Measurements from ENCODE around the gene LSM2.

DNA sequence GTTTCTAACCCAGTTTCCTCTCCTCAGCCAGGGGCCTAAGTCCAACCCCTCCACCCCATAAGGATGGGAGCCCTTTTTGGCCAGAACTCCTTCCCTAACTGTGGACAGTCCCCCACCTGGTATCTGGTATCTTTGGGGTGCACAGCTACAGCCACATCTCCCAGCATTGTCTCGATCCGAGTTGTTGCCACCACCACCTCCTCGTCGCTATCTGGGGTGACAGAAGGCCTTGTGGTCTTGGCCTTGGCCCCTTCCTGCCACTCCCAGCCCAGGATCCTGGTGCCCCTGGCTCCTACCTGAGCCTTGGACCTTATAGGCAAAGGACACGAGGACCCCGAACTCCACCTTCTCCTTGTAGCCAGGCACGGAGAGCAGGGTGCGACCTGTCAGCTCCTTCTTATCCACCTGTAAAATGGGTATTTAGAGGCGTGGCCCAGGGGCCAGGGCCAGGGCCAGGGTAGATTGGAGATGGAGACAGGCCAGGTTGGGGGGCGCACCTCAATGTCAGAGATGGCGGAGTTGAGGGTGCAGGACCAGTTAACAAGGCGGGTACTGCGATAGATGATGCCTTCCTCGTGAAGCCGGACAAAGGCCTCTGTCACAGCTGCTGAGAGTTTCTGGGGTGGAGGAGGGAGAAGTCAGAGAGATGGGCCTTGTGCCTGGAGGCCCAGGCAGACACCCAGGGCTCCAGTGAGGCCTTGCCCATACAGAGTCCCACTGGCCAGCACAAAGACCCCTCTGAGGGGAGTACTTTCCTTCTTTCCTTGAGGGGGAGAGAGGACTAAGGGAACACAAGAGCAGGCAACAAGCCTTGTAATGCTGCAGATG lies 22.5 kb downstream of the LSM2 start:
- TF ChIP-seq, protein P1, sequence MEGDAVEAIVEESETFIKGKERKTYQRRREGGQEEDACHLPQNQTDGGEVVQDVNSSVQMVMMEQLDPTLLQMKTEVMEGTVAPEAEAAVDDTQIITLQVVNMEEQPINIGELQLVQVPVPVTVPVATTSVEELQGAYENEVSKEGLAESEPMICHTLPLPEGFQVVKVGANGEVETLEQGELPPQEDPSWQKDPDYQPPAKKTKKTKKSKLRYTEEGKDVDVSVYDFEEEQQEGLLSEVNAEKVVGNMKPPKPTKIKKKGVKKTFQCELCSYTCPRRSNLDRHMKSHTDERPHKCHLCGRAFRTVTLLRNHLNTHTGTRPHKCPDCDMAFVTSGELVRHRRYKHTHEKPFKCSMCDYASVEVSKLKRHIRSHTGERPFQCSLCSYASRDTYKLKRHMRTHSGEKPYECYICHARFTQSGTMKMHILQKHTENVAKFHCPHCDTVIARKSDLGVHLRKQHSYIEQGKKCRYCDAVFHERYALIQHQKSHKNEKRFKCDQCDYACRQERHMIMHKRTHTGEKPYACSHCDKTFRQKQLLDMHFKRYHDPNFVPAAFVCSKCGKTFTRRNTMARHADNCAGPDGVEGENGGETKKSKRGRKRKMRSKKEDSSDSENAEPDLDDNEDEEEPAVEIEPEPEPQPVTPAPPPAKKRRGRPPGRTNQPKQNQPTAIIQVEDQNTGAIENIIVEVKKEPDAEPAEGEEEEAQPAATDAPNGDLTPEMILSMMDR (IDR thresholded peaks at IDR 0.05; ENCODE audit: borderline replicate concordance, extremely low read depth, low read length, poor library complexity, severe bottlenecking): no peak
- no peak for TF ChIP-seq EZH2 (IDR thresholded peaks at IDR 0.05; ENCODE audit: borderline replicate concordance, low read depth, low read length, severe bottlenecking)

Data from DND-41 (cell line).